Muscle of arm (tissue), 14 donors: ENCODE results near the gene LCE1F. TPM values are rescaled to one million over a fixed set of nuclear protein-coding genes. Genes with fewer than 3 reads are reported as not detected.

Experiments
- DNase-seq: peaks from one replicate; pipeline ENCODE4 v3.0.0-alpha.2; 2013
- long read RNA-seq, 11 donors: transcript quantifications; one replicate each; lab custom pipeline, GENCODE V29; 2026
- polyA plus RNA-seq, 12 donors: library from polyadenylated mRNA; unstranded; fragments of 120-200 nt; gene quantifications; one replicate each; pipeline ENCODE4 v1.2.1, GENCODE V29; 2013; ENCODE audit not compliant: insufficient read length in 12 of 12

The LCE1F gene, protein sequence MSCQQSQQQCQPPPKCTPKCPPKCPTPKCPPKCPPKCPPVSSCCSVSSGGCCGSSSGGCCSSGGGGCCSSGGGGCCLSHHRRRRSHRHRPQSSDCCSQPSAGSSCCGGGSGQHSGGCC
- polyA plus RNA-seq: not detected
- long read RNA-seq, donor 1: 0 reads
- long read RNA-seq, donor 2: 0 reads
- long read RNA-seq, donor 3: 0 reads
- long read RNA-seq, donor 4: 0 reads
- long read RNA-seq, donor 5: 0 reads
- long read RNA-seq, donor 6: 0 reads
- long read RNA-seq, donor 7: 0 reads
- long read RNA-seq, donor 8: 0 reads
- long read RNA-seq, donor 9: 0 reads
- long read RNA-seq, donor 10: 0 reads
- long read RNA-seq, donor 11: 0 reads

GRCh38 chr1:152774875-152775274, at the start of gene LCE1F:
Gene LCE1F, plus strand, starts transcription at chr1:152775140. Its CDS starts 1,232 bp downstream, at chr1:152776372.
- DNase-seq: no peak

DNA sequence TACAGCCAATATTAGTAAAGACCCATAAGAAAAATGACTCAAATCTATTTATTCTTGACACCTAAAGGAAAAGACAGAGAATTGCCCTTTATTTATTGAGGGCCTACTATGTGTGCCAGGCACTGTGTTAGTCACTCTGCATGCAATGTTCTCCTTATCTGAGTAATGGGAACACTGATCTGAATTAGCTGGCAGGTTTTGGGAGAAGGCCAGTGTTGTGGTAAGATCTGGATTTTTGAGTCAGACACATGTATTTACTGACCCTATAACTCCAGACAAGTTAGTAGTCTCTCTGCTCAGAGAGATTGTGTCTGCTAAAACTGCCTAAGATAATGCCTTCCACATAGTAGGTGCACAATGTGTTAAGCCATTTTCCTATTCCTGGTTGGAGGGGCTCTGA, 49.7 kb upstream of the LCE1F start:
- DNase-seq: no peak

- no peak for DNase-seq
Observed at GRCh38 chr1:152728986-152729385, 46.0 kb upstream of the LCE1F start.

GRCh38 chr1:152735648-152736047, 39.3 kb upstream of the LCE1F start:
- DNase-seq: no peak

DNA sequence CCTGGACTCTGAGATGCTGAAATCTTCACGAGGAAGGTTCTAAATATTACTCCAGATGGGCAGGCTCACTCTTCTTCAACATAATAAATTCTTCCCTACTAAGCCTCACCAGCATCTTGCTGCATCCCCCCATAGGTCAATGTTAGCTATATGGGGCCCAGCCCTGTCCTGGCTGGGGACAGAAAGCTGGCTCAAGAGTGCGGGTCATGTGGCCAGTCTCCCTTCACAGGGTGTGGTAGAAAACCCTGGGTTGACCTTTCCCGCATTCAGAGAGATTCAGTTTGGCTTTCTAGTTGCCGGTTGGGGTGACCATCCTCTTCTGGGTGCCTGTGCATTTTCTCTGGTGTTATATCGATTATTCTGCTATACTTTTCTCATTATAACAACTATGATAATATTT, 36.9 kb upstream of the LCE1F start:
- DNase-seq: no peak

GRCh38 chr1:152739841-152740240, 35.1 kb upstream of the LCE1F start:
- no peak for DNase-seq

- DNase-seq: no peak
Observed at GRCh38 chr1:152741656-152742055, 33.3 kb upstream of the LCE1F start.

DNA sequence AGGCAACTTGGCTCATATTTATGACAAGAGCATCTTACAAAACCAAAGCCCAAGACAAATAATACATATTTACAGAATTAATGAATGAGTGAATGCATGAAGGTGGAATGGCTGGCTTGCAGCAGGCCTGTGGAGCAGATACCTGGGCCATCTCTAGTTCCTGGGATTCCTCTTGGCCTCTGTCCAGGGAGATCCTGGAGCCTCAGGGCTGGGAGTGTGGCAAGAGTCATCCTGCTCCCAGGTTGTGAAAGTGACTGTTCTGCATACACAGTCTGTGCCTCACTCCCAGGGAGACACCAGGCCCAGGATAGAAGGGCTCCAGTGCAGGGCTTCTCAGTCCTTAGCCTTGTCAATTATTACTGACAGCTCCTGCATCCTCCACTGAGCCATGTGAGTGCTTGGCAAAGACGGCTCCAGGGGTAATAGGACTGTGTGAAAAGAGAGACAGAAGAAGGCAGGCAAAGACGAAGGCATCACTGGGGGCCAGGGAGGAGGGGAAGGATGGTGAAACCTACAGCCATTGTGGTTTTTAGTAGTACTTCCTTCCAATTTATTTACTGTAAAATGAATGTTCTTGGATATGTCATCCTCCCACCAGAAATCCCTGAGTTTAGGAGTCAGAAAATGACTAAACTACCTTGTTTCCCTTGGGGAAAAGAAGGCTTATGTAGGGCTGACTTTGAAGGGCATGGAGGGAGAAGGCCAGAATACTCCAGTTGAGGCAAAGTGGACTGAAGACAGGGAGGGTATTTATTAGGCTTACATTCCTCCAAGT, 31.4 kb upstream of the LCE1F start:
- DNase-seq: no peak

- DNase-seq: no peak
Observed at GRCh38 chr1:152745289-152745704, 29.6 kb upstream of the LCE1F start.

GRCh38 chr1:152745765-152746444, 29.0 kb upstream of the LCE1F start:
- no peak for DNase-seq

- DNase-seq: no peak
Observed at GRCh38 chr1:152747831-152748230, 27.1 kb upstream of the LCE1F start.

DNA sequence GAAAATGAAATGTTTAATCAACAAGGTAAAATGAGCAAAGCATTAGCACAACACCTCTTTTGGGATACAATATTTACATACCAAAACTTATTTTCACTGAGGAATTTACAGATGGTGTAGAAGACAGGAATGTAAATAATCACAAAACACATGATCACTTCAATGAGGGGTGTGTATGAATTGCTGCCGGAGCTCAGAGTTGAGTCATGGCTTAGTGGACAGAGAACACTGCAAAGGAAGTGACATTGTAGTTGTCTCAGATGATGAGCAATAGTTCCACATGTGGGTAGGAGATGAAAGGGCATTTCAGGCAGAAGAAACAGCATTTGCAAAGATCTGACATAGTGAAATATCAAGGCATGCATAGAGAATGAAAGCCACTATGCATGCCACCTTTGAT, 22.7 kb upstream of the LCE1F start:
- no peak for DNase-seq

DNA sequence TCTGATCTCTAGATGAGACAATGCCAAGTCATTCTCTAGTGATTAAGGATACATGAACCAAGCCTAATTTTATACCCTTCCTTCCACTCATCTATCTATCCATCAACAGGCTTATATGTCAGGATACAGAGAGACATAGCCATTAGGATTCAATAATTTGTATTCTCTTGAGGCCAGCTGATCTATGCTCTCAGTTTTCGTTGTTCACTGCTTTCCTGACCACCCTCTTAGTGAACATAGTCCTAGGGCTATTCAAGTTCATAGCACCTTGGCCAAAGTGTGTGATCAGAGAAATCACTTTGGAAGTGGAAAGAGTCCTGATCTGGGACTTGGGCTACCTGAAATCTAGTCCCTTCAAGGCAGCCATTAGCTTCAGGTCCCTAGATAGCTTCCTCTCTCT, 21.4 kb upstream of the LCE1F start:
- no peak for DNase-seq

GRCh38 chr1:152756872-152757271, 18.1 kb upstream of the LCE1F start:
- DNase-seq: no peak

DNA sequence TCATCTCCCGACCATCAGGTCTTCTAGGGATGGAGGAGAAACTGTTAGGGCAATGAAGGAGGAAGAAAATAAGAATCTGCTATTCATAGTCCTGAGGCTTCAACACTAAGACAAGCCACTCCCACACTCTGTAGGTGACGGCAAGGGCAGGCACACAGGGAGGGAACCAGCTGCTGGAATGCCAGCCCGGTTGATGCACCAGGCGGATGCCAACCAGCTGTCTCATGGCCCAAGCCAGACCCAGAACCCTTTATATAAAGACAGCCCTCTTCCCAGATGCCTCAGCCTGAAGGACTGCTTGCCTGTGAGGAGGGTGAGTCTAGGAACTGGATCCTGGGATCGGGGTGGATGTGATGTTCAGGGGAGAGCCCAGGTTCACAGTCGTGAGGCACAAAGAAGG, 17.2 kb upstream of the LCE1F start, which contains the start of gene KPRP:
KPRP (plus strand) TSS at position 279 of the 400 bp plus-strand sequence. CDS start 1,564 bp downstream, outside the sequence.
- no peak for DNase-seq

- DNase-seq: no peak
Observed at GRCh38 chr1:152758636-152759035, 16.3 kb upstream of the LCE1F start.

GRCh38 chr1:152759453-152760173, 15.3 kb upstream of the LCE1F start:
- DNase-seq: no peak

- no peak for DNase-seq
Observed at GRCh38 chr1:152760551-152761190, 14.3 kb upstream of the LCE1F start.

DNA sequence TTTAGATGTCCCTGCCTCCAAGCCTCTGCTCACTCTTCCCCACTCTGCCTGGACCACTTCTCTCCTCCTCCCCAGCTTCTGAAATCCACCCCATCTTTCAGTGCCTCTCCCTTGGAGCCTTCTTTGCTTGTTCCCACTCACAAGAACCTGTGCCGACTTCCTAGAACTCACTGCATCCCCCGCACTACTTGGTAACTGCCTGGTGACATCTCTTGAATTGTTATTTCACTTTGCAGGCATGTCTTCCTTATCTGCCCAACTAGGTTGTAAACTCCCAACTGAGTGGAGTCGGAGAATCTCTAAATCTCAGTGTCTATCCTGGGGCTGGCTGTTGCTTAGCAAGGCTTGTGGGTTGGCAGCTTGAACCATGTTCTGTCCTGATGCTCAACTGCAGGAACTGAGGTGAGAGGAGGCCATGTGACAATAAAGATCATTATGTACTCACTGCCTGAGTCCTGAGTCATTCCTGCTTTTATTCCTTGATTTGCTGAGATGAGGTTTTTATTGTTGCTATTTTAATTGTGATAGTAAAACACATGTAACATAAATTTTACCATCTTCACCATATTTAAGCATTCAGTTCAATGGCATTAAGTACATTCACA, 13.2 kb upstream of the LCE1F start:
- no peak for DNase-seq

DNA sequence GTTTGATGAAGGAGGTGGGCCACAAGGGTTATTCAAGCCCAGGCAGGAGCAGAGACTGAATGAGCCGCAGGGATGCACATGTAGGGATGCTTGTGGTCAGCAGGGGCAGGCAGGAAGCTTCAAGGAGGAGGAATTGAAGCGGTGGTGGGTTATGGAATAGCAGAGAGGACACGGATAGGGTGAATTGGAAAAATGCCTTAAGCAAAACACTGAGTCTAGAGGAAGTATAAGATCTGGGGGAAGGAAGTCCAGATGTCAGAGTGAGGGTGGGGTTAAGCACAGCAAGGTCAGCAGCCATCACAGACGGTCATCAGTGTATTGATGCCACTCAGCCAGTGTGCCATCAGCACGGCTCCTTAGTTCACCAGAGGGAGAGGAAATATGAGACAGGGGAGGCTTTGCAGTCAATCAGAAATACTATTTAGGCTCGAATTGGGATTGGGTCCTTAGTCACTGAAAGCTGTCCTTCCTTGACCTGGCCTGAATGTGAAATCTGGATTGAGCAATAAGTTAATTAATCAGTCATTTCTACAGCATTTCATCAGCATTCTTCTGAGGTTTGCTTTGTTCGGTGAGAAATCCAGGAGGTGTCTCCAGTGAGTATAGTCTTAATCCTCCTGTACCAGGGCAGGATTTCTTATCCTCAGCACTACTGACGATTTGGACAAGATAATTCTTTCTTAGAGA, 6.0 kb upstream of the LCE1F start:
- DNase-seq: no peak
